Naive thymus-derived CD4-positive, alpha-beta T cell (primary cell): ENCODE data around the gene COL4A6. TPM values are rescaled to one million over a fixed set of nuclear protein-coding genes. Genes with fewer than 3 reads are reported as not detected.

Source experiments
- ATAC-seq: fragments of 150-1000 bp; cut with Tn5 transposase; 2 replicates; pipeline ENCODE4 v1.10.0; 2021; ENCODE audit warnings: mild to moderate bottlenecking, moderate library complexity
- CTCF ChIA-PET: fragments of 350-600 bp; sonication (Branson Sonifier 250); formaldehyde crosslinking; loops from one replicate; lab custom pipeline; 2021; ENCODE audit warnings: antibody characterized with exemption; lab: Charles Lee
- POLR2A ChIA-PET: fragments of 350-600 bp; sonication (Branson Sonifier 250); formaldehyde crosslinking; loops from one replicate; lab custom pipeline; 2021; ENCODE audit warnings: antibody characterized with exemption, inconsistent platforms; lab: Charles Lee
- DNase-seq, 9 donors: peaks; one replicate each; pipeline versions ENCODE4 v3.0.0 to v3.0.0-alpha.2; 2020 to 2022; ENCODE audit warnings: mixed read lengths in 1 of 9
- H3K27ac ChIP-seq: one replicate; pipeline ENCODE4 v1.7.0; 2013; ENCODE audit warnings: mild to moderate bottlenecking, low read depth, low read length, moderate library complexity
- H3K27me3 ChIP-seq, 2 donors: one replicate each; pipeline ENCODE4 v1.7.0; 2013; ENCODE audit warnings: low read length in 2 of 2, mild to moderate bottlenecking in 2 of 2, moderate library complexity in 2 of 2; ENCODE audit not compliant: control insufficient read depth in 2 of 2, insufficient read depth in 2 of 2
- H3K36me3 ChIP-seq, 3 experiments: 1 replicate in 2 of 3; 2 replicates in 1 of 3; pipeline ENCODE4 v1.7.0; 2013; ENCODE audit warnings: low read length in 3 of 3, mild to moderate bottlenecking in 3 of 3, moderate library complexity in 1 of 3; ENCODE audit not compliant: insufficient read depth in 3 of 3, control insufficient read depth in 2 of 3
- H3K4me1 ChIP-seq, 2 donors: one replicate each; pipeline ENCODE4 v1.7.0; 2013; ENCODE audit warnings: low read length in 2 of 2, mild to moderate bottlenecking in 2 of 2, moderate library complexity in 1 of 2; ENCODE audit not compliant: control insufficient read depth in 2 of 2, insufficient read depth in 2 of 2
- H3K4me3 ChIP-seq: 2 replicates; pipeline ENCODE4 v1.7.0; 2013; ENCODE audit warnings: mild to moderate bottlenecking, low read length
- H3K9me3 ChIP-seq, 3 experiments: 1 replicate in 2 of 3; 2 replicates in 1 of 3; pipeline ENCODE4 v1.7.0; 2013; ENCODE audit warnings: low read length in 3 of 3; ENCODE audit not compliant: control insufficient read depth in 2 of 3
- H3K27ac Mint-ChIP-seq, 9 donors: one replicate each; pipeline ENCODE4 v1.8.0; 2020 to 2022; ENCODE audit warnings: mixed read lengths in 9 of 9, mild to moderate bottlenecking in 8 of 9, moderate library complexity in 5 of 9, inconsistent platforms in 2 of 9
- H3K27me3 Mint-ChIP-seq, 5 donors: one replicate each; pipeline ENCODE4 v1.8.0; 2021 to 2022; ENCODE audit warnings: mixed read lengths in 5 of 5, mild to moderate bottlenecking in 1 of 5
- H3K36me3 Mint-ChIP-seq, 5 donors: one replicate each; pipeline ENCODE4 v1.8.0; 2020 to 2022; ENCODE audit warnings: mixed read lengths in 5 of 5, mild to moderate bottlenecking in 3 of 5, inconsistent platforms in 1 of 5
- H3K4me1 Mint-ChIP-seq, 7 donors: one replicate each; pipeline ENCODE4 v1.8.0; 2020 to 2022; ENCODE audit warnings: mixed read lengths in 7 of 7, mild to moderate bottlenecking in 3 of 7, inconsistent platforms in 1 of 7
- H3K4me3 Mint-ChIP-seq, 10 donors: one replicate each; pipeline ENCODE4 v1.8.0; 2020 to 2022; ENCODE audit warnings: mild to moderate bottlenecking in 10 of 10, mixed read lengths in 10 of 10, moderate library complexity in 6 of 10, inconsistent platforms in 2 of 10
- H3K9me3 Mint-ChIP-seq, 11 donors: one replicate each; pipeline ENCODE4 v1.8.0; 2020 to 2022; ENCODE audit warnings: mixed read lengths in 11 of 11, mild to moderate bottlenecking in 4 of 11, inconsistent platforms in 1 of 11, moderate library complexity in 1 of 11
- intact Hi-C, 2 donors: fragments of 100-400 bp; cut with micrococcal nuclease; formaldehyde crosslinking; loops; one replicate each; pipeline ENCODE4 v1.15.1; 2023
- polyA plus RNA-seq, 2 donors: library from polyadenylated mRNA; unstranded; fragments of 300-500 nt; fragmentation: Illumina TruSeq; gene quantifications; one replicate each; pipeline ENCODE4 v1.2.3, GENCODE V29; 2021
- total RNA-seq, 6 experiments: library from RNA in 5 of 6; stranded (reverse) in 5 of 6; gene quantifications; 1 replicate in 5 of 6; 2 replicates in 1 of 6; pipeline ENCODE4 v1.2.3 and lab custom pipeline; 2021 to 2026

COL4A6 gene
- total and polyA plus RNA-seq, 7 experiments from 2014 or later: not detected

DNA sequence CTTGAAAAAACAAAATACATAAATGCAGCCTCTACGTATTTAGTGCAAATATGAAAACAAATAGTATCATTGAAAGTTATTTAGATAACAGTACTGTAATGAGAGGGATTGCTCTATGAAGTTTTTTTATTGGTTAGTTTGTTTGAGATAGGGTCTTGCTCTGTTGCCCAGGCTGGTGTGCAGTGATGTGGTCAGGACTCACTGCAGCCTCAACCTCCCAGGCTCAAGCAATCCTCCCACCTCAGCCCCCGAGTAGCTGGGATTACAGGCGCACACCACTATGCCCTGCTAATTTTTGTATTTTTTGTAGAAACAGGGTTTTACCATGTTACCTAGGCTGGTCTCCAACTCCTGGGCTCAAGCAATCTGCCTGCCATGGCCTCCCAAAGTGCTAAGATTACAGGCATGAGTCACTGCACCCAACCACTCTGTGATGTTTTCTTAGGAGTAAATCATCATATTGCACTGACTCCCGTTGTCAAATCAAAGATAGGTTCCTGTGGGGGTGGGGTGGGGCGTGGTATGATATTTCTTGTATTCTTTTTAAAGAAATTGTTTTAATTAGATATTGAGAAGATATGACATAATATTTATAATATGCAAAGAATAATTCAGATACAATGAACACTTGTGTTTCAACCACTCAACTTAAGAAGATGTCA lies 270.9 kb downstream of the COL4A6 start:
- H3K36me3 Mint-ChIP-seq: no peaks in the 10 kb centered on the region
- DNase-seq: no peak
- Histone ChIP-seq H3K4me3 (no peak overlapping the region), H3K27me3 (no peaks in the 10 kb centered on the region), H3K27ac (no peak overlapping the region), H3K9me3 (no peaks in the 10 kb centered on the region), H3K36me3 (no peaks in the 10 kb centered on the region), H3K4me1 (no peaks in the 10 kb centered on the region)
- no peak for ATAC-seq
- no peaks in the 10 kb centered on the region for H3K4me1 Mint-ChIP-seq
- H3K27me3 Mint-ChIP-seq: no peaks in the 10 kb centered on the region
- intact Hi-C loops: no loop called here
- ChIA-PET POLR2A (no interaction called here), CTCF (no interaction called here)
- no peak overlapping the region for H3K4me3 Mint-ChIP-seq
- H3K27ac Mint-ChIP-seq: no peak overlapping the region
- H3K9me3 Mint-ChIP-seq: peaks cover 0 to 2% (median 0%) of the 10 kb centered on the region in 11 donors

DNA sequence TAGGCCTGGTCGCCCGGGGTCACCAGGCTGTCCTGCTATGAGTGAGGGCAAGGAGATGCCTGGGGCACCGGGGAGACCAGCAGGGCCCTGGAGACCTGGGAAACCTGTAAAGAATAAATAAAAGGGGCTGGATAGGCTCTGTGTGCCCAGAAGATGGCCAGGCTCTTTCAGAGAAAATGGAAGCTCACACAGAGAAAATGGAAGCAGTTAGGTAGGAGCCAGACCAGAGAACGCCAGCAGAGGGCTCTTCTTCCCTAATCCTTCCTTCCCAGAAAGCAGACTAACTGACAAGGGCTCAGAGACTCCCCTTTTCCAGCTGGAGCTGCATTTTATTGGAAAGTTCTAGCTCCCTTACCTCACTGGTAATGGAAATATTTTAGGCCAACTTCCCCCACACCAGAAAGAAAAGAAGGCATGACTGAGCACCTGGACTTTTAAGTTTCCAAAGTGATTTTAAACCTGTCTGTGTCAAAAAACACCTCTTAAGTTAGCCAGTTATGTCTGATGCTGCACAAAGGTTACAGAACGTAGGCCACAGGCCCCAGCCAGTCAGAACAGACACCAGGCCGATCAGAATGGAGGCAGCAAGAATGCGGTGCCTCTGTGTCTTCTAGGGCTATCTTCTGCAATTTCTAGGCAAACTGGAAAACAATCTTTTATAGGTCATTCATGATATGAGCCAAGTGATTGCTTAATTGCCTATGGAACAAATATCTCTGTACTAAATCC lies 272.7 kb downstream of the COL4A6 start:
- Histone ChIP-seq H3K27me3 (no peaks in the 10 kb centered on the region), H3K9me3 (no peaks in the 10 kb centered on the region), H3K27ac (no peak overlapping the region), H3K36me3 (no peaks in the 10 kb centered on the region), H3K4me3 (no peak overlapping the region), H3K4me1 (no peaks in the 10 kb centered on the region)
- Mint-ChIP-seq H3K9me3 (peaks cover 0 to 2% (median 0%) of the 10 kb centered on the region in 11 donors), H3K4me3 (no peak overlapping the region), H3K27me3 (no peaks in the 10 kb centered on the region), H3K36me3 (no peaks in the 10 kb centered on the region), H3K27ac (no peak overlapping the region), H3K4me1 (no peaks in the 10 kb centered on the region)
- intact Hi-C loops: no loop called here
- POLR2A ChIA-PET: no interaction called here
- CTCF ChIA-PET: no interaction called here
- DNase-seq: no peak
- no peak for ATAC-seq

DNA sequence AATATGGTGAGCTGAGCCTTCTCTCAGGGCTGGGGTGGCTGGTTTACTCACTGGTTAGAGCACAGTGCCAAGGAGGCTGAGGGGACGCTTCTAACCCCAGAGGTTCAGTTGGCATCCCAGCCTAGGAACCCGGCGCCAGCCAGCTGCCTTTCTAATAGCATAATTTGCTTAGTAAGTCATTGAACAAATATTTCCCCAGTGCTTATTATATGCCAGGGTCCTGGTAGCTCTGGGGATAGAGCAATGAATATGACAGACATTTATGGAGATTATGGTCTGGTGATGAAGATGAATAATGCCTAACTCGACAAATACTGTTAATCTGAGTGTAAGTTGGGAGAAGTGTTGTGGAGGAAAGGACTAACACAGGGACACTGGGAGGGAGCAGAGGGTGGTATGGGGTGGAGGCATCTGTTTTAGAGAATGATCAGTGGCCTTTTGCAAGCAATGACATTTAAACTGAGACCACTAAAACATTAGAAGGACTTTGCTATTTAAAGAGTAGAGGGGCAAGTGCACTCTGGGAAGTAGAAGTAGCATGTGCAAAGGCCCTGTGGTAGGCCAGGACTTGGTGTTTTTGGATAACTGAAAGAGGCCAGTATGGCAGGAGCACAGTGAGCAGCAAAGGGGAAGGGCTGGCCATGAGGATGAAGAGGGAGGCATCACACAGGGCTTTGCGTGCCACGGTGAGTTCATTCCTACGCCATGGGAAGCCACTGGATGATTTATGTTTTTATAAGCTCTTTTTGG lies 274.7 kb downstream of the COL4A6 start:
- Mint-ChIP-seq H3K27ac (no peak overlapping the region), H3K27me3 (no peaks in the 10 kb centered on the region), H3K36me3 (no peaks in the 10 kb centered on the region), H3K4me3 (no peak overlapping the region), H3K9me3 (peaks cover 0 to 2% (median 0%) of the 10 kb centered on the region in 11 donors), H3K4me1 (no peaks in the 10 kb centered on the region)
- Histone ChIP-seq H3K4me1 (no peaks in the 10 kb centered on the region), H3K9me3 (no peaks in the 10 kb centered on the region), H3K27ac (no peak overlapping the region), H3K4me3 (no peak overlapping the region), H3K27me3 (no peaks in the 10 kb centered on the region), H3K36me3 (no peaks in the 10 kb centered on the region)
- DNase-seq (no peak), ATAC-seq (no peak)
- intact Hi-C loops: no loop called here
- ChIA-PET CTCF (no interaction called here), POLR2A (no interaction called here)

- H3K27ac ChIP-seq: no peak overlapping the region
- no peaks in the 10 kb centered on the region for H3K27me3 ChIP-seq
- Mint-ChIP-seq H3K9me3 (peaks cover 0 to 2% (median 0%) of the 10 kb centered on the region in 11 donors), H3K4me1 (no peaks in the 10 kb centered on the region), H3K4me3 (no peak overlapping the region), H3K27ac (no peak overlapping the region), H3K27me3 (no peaks in the 10 kb centered on the region), H3K36me3 (no peaks in the 10 kb centered on the region)
- ChIA-PET CTCF (no interaction called here), POLR2A (no interaction called here)
- ATAC-seq (no peak), DNase-seq (no peak)
- no peak overlapping the region for H3K4me3 ChIP-seq
- no peaks in the 10 kb centered on the region for H3K4me1 ChIP-seq
- intact Hi-C loops: no loop called here
- H3K36me3 ChIP-seq: no peaks in the 10 kb centered on the region
- no peaks in the 10 kb centered on the region for H3K9me3 ChIP-seq
Measured at GRCh38 chrX:108162265-108162664, 276.0 kb downstream of the COL4A6 start.

GRCh38 chrX:108160309-108160708 lies 277.9 kb downstream of the COL4A6 start:
- peaks cover 0 to 2% (median 0%) of the 10 kb centered on the region in 11 donors for H3K9me3 Mint-ChIP-seq
- CTCF ChIA-PET: no interaction called here
- no peak for ATAC-seq

DNA sequence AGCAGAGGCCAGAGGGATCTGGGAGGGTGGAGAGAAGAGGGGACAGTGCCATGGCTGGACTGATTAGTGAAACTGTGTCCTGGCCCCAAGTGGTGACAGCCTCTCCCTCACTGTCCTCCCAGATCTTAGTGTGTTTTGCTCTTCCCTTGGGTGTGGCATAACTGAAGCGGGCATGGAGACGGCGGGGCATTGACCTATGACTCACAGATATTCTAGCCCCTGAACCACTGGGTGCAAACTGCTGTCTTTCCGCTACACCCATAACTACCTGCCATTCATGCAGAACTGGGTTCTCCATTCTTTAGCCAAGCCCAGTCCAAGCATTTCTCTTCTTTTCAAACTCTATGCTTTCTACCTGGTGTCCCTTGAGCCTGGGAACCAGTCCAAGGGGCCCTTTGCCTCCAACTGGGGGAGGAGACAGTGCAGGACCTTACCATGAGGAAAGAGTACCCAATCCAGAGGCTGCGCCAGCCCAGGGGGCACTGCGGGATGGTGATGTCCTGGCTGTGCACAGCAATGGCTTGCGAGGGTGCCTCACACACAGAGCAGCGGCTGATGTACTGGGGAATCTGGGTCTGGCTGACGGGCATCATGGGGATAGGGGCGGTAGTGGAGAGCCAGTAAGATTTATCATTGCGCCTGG lies 279.1 kb downstream of the COL4A6 start:
- ChIA-PET CTCF (no interaction called here), POLR2A (no interaction called here)
- Mint-ChIP-seq H3K27ac (no peak overlapping the region), H3K36me3 (peaks cover 0 to 3% (median under 1%) of the 10 kb centered on the region in 5 donors), H3K27me3 (no peaks in the 10 kb centered on the region), H3K4me3 (no peak overlapping the region), H3K4me1 (no peaks in the 10 kb centered on the region), H3K9me3 (peaks cover 0 to 2% (median 0%) of the 10 kb centered on the region in 11 donors)
- Histone ChIP-seq H3K36me3 (no peaks in the 10 kb centered on the region), H3K27ac (no peak overlapping the region), H3K4me1 (no peaks in the 10 kb centered on the region), H3K9me3 (no peaks in the 10 kb centered on the region), H3K27me3 (no peaks in the 10 kb centered on the region), H3K4me3 (no peak overlapping the region)
- DNase-seq: no peak
- ATAC-seq: no peak
- intact Hi-C loops: no loop called here

More at GRCh38 chrX:108160309-108160708, 277.9 kb downstream of the COL4A6 start:
- no peaks in the 10 kb centered on the region for H3K9me3 ChIP-seq
- intact Hi-C loops: no loop called here
- Mint-ChIP-seq H3K36me3 (no peaks in the 10 kb centered on the region), H3K27me3 (no peaks in the 10 kb centered on the region), H3K4me1 (no peaks in the 10 kb centered on the region), H3K4me3 (no peak overlapping the region), H3K27ac (no peak overlapping the region)
- no peak overlapping the region for H3K27ac ChIP-seq
- DNase-seq: no peak
- H3K4me1 ChIP-seq: no peaks in the 10 kb centered on the region
- POLR2A ChIA-PET: no interaction called here
- no peaks in the 10 kb centered on the region for H3K27me3 ChIP-seq
- no peaks in the 10 kb centered on the region for H3K36me3 ChIP-seq
- no peak overlapping the region for H3K4me3 ChIP-seq
